Skin of body (tissue), 2 donors: ENCODE results near the gene COL9A2. TPM values are rescaled to one million over a fixed set of nuclear protein-coding genes. Genes with fewer than 3 reads are reported as not detected.
"Not testable (repeated sequence)": the region's sequence is repeated elsewhere in the genome, so short reads cannot be mapped to it uniquely, and the experiment has no call there.

Experiments
- DNase-seq: peaks from one replicate; lab custom pipeline; 2025; lab: John Stamatoyannopoulos, UW
- total RNA-seq: library from RNA; depleted of rRNA; stranded (reverse); fragments of >200 nt; gene quantifications from one replicate; pipeline ENCODE4 v1.2.3, GENCODE V29; 2014

The COL9A2 gene
- 4.9 TPM for total RNA-seq

DNA sequence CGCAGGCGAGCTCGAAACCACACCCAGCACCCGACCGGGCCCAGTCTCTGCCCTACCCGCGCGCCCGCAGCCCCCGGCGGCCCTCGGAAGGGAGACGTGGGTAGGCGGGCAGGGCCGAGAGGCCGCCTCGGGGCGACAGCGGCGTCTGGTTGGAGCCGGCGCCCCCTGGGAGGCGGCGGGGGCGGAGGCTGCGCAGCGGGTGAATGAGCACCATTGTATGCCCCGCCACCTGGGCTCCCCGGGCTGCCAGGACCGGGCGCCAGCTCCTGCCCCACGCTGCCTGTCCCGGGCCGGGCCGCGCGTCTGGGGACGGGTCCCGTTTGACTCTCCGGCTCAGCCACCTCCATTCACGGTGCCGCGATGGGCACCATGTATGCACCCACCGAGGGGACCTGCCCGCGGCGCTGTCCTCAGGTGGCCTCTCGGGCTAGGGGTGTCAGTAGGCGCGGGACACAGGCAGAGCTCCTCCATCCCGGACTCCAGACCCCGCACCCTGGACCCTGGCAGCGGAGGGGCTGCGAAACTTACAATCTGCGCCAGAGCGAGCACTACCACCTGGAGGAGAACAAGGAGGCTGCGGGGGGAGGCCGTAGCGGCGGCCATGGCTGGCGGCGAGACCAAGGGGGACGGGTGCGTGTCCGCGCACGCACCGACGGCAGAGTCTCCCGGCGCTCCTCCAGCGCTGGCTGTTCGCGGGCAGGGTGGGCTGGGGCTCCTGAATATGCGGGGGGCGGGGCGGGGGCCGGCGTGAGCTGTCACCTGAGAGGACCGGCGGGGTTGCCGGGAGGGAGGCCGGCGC, at the start of gene COL9A2:
COL9A2 (minus strand) TSS at position 692 of the 799 bp plus-strand sequence; CDS start at position 603, 89 bp downstream.
- no peak for DNase-seq

DNA sequence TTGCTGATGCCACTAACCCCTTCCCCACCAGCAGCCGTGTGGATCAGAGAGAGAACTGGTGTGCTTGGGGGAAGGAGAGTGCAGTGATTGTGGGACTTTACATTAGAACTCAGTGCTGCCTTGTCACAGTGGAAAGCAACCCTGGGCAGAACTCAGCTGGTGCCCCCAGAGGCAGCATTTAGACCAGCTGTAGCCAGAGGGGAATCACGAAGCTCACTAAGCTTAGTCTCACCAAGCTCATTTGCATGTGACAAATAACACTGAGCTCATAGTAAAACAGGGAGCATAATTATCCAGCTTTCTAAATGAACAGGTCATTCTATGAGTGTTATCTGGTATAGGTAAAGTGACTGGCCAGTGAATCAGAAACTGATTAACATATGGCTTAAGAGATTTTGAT, 46.6 kb upstream of the COL9A2 start:
- DNase-seq = no peak

DNA sequence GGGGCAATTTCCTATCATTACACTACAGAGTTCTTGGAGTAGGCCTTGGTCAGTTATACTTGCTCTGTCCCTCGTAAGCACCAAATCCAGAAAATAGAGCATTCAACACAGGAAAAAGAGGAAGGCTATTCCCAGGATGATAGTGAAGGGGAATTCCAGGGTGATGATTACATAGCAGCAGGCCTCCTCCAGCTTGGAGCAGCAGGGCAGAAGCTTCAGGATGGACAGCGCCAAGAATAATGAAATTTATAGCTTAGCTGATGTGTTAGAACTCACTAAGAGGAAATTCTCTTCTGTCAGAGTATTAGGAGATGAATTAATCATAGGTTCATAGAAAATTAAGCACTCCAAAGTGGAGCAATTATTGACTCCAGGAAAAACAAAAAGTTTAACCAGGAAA, 45.6 kb upstream of the COL9A2 start:
- no peak for DNase-seq

DNA sequence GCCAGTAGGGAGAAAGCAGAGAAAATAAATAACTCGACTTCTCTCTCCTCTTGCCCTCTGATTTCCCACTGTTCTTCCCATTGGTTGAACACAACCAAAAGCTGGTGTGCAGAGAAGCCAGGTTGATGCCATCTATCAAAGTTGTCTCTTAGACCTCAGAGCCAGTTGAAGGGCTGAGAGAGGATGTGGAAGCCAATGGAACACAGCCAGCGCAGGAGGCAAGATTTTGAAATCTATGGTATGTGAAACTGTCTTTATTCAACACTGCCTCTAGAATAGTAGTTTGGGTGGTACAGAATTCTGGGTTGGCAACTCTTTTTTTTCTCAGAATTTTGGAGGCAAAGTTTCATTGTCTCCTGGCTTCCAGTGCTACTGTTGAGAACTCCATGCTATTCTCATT, 45.1 kb upstream of the COL9A2 start:
- no peak for DNase-seq

DNA sequence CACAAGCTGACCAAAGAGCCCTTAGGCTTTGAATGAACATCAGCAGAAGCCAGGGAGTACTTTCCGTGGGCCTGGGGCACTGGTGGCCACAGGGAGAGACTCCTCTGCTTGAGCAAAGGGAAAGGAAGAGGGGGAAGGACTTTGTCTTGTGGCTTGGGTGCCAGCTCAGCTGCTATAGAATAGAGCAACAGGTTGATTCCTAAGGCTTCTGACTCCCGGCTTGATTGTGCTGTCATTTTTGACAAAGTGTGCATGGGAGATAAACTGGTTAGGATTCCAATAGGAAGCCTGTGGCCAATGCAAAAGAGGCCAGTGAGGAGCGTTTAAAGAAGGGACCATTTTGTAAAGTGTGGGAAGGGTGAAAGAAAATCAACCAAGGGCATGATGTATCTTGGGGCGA, 44.6 kb upstream of the COL9A2 start:
- DNase-seq = no peak

DNA sequence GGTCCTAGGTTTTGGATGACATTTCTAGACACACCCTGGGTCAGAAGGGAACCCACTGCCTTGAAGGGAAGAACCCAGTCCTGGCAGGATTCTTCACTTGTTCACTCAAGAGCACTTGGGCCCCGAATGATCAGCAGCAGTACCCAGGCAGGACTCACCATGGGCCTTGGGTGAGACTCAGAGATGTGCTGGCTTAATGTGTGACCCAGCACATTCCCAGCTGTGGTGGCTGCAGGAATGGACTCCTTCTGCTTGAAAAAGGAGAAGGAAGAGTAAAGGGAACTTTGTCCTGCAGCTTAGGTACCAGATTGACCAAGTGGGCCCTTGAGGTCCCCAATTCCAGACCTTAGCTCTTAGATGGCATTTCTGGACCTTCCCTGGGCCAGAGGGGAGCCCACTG, 44.1 kb upstream of the COL9A2 start:
- no peak for DNase-seq

DNA sequence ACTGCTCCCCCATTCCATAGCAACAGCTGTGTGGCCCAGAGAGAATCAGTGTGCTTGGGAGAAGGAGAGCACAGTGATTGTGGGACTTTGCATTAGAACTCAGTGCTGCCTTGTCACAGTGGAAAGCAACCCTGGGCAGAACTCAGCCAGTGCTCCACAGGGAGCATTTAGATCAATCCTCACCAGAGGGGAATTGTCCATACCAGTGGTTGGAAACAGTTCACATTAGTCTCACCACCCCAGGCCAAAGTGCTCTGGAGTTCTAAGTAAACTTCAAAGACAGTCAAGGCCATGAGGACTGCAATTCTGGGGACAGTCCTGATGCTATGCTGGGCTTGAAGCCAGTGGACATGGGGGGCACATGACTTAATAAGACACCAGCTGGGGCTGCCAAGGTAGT, 43.5 kb upstream of the COL9A2 start:
- no peak for DNase-seq

- no peak for DNase-seq
Observed at GRCh38 chr1:40357625-40358024, 40.5 kb upstream of the COL9A2 start.

- no peak for DNase-seq
Observed at GRCh38 chr1:40353082-40353481, 36.0 kb upstream of the COL9A2 start.

- no peak for DNase-seq
Observed at GRCh38 chr1:40352126-40352525, 35.0 kb upstream of the COL9A2 start.

DNA sequence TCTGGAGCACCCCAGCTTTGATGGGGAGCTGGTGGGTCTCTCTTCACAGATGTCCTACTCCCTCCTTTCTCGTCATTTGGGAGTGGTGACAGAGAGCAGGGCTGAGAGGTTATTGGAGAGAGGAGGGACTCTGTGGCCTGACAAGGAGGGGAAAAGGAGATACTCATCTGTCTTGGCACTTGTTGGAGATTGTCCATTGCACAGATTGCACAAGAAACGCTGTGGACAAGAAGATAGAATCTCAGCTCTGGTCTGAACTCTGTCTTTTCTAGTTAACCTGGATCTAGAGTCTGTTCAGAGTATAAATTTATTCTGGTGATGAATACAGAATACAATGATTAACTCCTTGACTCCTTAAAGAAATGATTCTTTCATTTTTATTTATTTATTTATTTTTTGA, 34.0 kb upstream of the COL9A2 start:
- no peak for DNase-seq

DNA sequence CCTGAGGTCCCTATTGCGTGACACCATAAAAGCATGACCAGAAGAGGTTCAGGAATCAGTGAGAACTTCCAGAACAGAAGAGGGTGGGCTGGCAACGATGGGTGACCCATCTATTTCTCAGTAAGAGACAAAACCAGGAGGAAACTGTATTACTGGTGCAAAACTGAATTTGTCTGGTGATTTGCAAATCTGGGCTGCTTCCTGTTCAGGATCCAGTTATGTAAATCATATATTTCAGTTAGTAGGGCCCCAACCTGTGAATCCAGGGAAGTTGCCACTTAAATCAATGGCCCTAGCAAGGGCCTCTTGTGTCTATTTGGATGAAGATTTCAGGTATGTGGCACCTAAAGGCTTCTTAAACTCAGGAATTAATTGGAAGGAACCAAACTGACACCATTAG, 33.3 kb upstream of the COL9A2 start:
- DNase-seq = no peak

DNA sequence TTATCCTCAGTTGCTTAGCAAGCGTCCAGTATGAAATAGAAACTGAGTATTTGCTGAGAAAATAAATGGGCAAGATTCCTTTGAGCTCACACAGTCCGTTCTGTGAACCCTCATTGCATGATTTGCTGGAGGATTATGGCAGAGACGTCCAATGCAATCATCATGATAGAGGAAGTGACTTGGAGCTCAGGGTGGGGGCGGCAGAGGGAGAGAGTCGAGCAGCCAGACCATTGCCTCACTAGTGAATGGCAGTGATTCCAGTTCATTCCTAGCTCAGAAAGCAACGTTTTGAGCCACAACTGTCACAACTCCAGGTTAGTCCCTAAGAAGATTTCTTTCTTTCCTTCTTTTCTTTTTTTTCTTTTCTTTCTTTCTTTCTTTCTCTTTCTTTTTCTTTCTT, 27.5 kb upstream of the COL9A2 start:
- no peak for DNase-seq

GRCh38 chr1:40342381-40342717, 25.3 kb upstream of the COL9A2 start:
- not testable (repeated sequence) for DNase-seq

GRCh38 chr1:40341491-40342380, 24.6 kb upstream of the COL9A2 start:
- DNase-seq = no peak

GRCh38 chr1:40339420-40340323, 22.6 kb upstream of the COL9A2 start:
- DNase-seq = no peak

GRCh38 chr1:40338745-40339419, 21.8 kb upstream of the COL9A2 start:
- DNase-seq = peak; percentile 17

DNA sequence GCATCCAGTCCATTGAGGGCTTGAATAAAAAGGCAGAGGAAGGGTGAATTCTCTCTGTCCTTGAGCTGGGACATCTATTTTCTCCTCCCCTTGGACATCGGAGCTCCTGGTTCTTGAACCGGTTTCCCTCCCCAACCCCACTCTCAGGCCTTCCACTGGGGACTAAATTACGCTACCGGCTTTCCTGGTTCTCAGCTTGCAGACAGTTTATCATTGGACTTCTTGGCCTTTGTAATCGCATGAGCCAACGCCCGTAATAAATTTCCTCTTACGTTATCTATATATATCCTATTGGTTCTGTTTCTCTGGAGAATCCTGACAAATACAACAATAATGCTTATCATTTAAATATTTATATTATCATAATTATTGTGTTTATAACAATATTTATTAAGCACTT, 20.4 kb upstream of the COL9A2 start:
- no peak for DNase-seq

GRCh38 chr1:40332695-40333094, 15.6 kb upstream of the COL9A2 start:
- no peak for DNase-seq

GRCh38 chr1:40331403-40331802, 14.3 kb upstream of the COL9A2 start:
- DNase-seq = not testable (repeated sequence)

DNA sequence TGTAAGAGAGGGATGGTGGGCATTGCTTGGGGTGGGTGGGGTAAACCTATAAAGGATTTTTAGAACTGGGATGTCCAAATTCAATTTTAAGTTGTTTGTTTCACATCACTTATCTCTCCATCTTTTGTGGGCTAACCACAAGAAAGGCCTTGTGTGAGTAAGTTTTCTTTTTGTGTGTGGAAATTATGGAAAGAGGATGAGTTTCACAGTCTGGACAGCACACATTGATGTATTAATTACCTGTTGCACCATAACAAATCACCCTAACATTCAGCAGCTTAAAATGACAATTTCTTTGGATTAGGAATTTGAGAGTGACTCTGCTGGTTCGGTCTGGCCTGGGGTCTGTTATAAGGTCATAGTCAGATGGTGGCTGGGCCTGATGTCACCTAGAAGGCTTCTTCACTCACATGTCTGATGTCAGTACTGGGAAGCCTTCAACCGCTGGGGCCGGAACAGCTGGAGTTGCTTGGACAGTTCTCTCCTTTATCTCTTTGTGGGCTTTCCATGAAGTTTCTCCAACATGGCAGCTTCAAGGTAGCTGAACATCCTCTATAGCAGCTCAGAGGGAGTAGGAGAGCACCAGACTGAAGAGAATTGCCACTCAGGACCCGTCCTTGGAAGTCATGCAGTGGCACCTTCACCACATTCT, 2.0 kb upstream of the COL9A2 start:
- DNase-seq = no peak
